NT2/D1 (cell line): ENCODE measurements around the gene CLSTN2.

Source experiments
- SUZ12 ChIP-seq: IDR thresholded peaks from 2 replicates; pipeline ENCODE4 v1.6.1; 2011; ENCODE audit not compliant: insufficient read length, insufficient read depth; ENCODE audit errors: extremely low read depth
- YY1 ChIP-seq: IDR thresholded peaks from 2 replicates; pipeline ENCODE4 v1.6.1; 2011; ENCODE audit not compliant: insufficient read length, insufficient read depth
- ZNF274 ChIP-seq: IDR thresholded peaks from 2 replicates; pipeline ENCODE4 v1.6.1; 2011; ENCODE audit warnings: mild to moderate bottlenecking, low read depth, low read length

GRCh38 chr3:140568842-140569520, 634.0 kb downstream of the CLSTN2 start:
- TF ChIP-seq SUZ12 (no peak), YY1 (no peak), ZNF274 (no peak)
